A673 (cell line): ENCODE data around the gene ZNF100.

Experiments
- CTCF ChIP-seq: fragments of 300-800, 200-600 bp; sonication (generic); conservative IDR thresholded peaks from 2 replicates; pipeline ENCODE4 v1.5.1; 2017; ENCODE audit warnings: low read depth, mild to moderate bottlenecking, antibody characterized with exemption, low read length, moderate library complexity, mixed read lengths
- EZH2 ChIP-seq: fragments of 200-600 bp; sonication (generic); IDR thresholded peaks from 2 replicates; pipeline ENCODE4 v1.6.1; 2017; ENCODE audit warnings: borderline replicate concordance, low read depth, mild to moderate bottlenecking, mixed read lengths, antibody characterized with exemption, low read length; ENCODE audit not compliant: poor library complexity, severe bottlenecking

GRCh38 chr19:21705393-21705792 is 62.0 kb downstream of the ZNF100 start:
- TF ChIP-seq CTCF (no peak), EZH2 (no peak)
